ENCODE data around the gene UGT1A8. TPM values are rescaled to one million over a fixed set of nuclear protein-coding genes. Genes with fewer than 3 reads are reported as not detected.

UGT1A8 gene
- total RNA-seq, 1 donor from 2014 or later: not detected

DNA sequence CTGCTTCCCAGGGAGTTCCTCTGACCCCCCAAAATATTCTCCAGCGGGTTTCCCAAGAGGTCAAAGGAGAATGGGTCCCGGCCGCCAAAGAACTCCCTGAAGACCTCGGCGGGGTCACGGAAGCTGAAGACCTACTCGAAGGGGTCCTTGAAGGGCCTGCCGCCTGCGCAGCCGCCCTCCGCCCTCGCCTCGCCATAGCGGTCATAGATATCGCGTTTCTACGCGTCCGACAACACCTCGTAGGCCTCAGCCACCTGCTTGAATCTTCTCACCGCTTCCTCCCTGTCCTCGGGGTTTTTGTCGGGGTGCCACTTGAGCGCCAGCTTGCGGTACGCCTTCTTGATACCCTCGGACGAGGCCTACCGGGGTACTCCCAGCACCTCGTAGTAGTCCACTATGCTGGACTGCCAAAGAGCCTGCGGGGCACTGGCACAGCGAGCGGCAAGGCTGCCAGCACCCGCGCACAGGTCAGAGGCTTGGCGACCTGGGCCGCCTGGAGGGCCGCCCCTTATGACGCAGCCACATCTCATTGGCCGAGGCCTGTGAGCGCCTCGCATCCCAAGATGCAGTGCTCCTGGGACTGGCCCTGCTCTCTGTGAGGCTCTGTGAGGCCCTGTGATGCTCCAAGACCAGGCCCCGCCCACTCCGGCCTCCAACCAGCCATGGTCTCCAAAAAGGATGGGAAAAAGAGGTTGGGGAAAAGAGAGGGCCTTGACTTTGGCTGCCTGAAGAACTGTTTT, 137.6 kb downstream of the UGT1A8 start:
- H3K4me1 ChIP-seq: no peaks in the 10 kb centered on the region
- H3K4me3 ChIP-seq: no peak overlapping the region
- intact Hi-C loops (cut with DNase I): no loop called here
- no peak overlapping the region for H3K27ac ChIP-seq
- H3K9me3 ChIP-seq: no peaks in the 10 kb centered on the region
- no peaks in the 10 kb centered on the region for H3K27me3 ChIP-seq
- no peak for DNase-seq (ENCODE audit: low spot score in 2 of 2)
- TF ChIP-seq, protein P1, sequence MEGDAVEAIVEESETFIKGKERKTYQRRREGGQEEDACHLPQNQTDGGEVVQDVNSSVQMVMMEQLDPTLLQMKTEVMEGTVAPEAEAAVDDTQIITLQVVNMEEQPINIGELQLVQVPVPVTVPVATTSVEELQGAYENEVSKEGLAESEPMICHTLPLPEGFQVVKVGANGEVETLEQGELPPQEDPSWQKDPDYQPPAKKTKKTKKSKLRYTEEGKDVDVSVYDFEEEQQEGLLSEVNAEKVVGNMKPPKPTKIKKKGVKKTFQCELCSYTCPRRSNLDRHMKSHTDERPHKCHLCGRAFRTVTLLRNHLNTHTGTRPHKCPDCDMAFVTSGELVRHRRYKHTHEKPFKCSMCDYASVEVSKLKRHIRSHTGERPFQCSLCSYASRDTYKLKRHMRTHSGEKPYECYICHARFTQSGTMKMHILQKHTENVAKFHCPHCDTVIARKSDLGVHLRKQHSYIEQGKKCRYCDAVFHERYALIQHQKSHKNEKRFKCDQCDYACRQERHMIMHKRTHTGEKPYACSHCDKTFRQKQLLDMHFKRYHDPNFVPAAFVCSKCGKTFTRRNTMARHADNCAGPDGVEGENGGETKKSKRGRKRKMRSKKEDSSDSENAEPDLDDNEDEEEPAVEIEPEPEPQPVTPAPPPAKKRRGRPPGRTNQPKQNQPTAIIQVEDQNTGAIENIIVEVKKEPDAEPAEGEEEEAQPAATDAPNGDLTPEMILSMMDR (IDR thresholded peaks at IDR 0.05): no peak
- no peaks in the 10 kb centered on the region for H3K36me3 ChIP-seq

DNA sequence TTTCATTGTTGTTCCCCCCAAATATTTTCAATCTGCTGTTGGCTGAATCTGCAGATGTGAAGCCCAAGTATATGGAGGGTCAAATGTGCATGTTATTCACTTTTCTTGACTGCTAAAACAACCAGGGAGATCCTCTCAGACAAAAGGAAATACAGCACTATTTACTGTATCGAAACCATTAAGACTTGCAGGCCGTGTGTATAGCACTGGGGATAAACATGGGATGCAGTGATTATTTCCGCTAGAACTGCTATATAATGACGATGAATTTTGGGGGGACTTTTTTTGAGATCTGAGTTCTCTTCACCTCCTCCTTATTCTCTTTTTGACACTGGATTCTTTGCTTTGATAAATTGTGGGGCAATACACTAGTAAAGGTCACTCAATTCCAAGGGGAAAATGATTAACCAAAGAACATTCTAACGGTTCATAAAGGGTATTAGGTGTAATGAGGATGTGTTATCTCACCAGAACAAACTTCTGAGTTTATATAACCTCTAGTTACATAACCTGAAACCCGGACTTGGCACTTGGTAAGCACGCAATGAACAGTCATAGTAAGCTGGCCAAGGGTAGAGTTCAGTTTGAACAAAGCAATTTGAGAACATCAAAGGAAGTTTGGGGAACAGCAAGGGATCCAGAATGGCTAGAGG, 139.1 kb downstream of the UGT1A8 start:
- no peaks in the 10 kb centered on the region for H3K36me3 ChIP-seq
- no peaks in the 10 kb centered on the region for H3K9me3 ChIP-seq
- no peak overlapping the region for H3K4me3 ChIP-seq
- no peaks in the 10 kb centered on the region for H3K4me1 ChIP-seq
- intact Hi-C loops (cut with DNase I): no loop called here
- H3K27me3 ChIP-seq: no peaks in the 10 kb centered on the region
- no peak for DNase-seq (ENCODE audit: low spot score in 2 of 2)
- no peak overlapping the region for H3K27ac ChIP-seq
- TF ChIP-seq, protein P1 (IDR thresholded peaks at IDR 0.05): no peak

DNA sequence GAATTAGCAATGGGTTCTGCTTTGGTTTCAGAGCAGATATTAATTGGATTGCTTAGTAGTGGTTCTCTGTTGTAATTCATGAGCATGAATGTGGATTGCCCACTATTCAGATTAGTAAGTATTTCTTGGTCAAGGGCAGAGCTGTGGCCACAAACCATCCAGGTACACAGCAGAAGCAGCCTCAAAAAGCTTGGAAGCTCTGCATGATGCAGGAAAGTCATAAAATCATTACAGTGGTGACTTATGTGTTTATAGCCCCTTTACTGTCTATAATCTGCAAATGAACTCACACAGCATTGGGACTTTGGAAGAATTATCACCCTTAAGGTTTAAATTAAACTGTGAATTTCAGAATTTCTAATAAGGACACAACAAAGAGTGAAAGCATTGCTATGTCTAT, 140.7 kb downstream of the UGT1A8 start:
- TF ChIP-seq, protein P1 (IDR thresholded peaks at IDR 0.05): no peak
- Histone ChIP-seq H3K9me3 (no peaks in the 10 kb centered on the region), H3K27me3 (no peaks in the 10 kb centered on the region), H3K36me3 (no peaks in the 10 kb centered on the region), H3K27ac (no peak overlapping the region), H3K4me1 (no peaks in the 10 kb centered on the region), H3K4me3 (no peak overlapping the region)
- no peak for DNase-seq (ENCODE audit: low spot score in 2 of 2)
- intact Hi-C loops (cut with DNase I): no loop called here

DNA sequence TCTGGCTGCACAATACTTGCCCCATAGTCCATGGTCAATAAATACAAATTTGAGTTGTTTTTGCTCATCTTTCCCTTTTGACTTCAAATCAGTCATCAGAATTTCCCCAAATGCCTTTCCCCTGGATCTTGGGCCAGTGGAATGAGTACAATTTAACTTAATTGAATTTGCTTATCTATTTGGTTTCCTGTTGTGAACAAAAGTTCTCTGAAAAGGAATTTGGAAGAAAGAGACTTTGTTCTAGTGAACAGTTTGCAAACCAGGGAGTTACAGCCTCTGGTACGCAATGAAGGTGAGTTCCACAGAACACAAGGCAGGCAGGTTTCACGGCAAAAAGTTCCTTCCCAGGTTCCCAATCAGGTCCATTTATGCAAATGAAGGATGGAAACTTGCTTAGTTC, 141.4 kb downstream of the UGT1A8 start:
- TF ChIP-seq, protein P1 (IDR thresholded peaks at IDR 0.05): no peak
- DNase-seq (ENCODE audit: low spot score in 2 of 2): no peak
- no peaks in the 10 kb centered on the region for H3K27me3 ChIP-seq
- no peaks in the 10 kb centered on the region for H3K9me3 ChIP-seq
- H3K4me1 ChIP-seq: no peaks in the 10 kb centered on the region
- no peaks in the 10 kb centered on the region for H3K36me3 ChIP-seq
- intact Hi-C loops (cut with DNase I): no loop called here
- no peak overlapping the region for H3K27ac ChIP-seq
- no peak overlapping the region for H3K4me3 ChIP-seq

DNA sequence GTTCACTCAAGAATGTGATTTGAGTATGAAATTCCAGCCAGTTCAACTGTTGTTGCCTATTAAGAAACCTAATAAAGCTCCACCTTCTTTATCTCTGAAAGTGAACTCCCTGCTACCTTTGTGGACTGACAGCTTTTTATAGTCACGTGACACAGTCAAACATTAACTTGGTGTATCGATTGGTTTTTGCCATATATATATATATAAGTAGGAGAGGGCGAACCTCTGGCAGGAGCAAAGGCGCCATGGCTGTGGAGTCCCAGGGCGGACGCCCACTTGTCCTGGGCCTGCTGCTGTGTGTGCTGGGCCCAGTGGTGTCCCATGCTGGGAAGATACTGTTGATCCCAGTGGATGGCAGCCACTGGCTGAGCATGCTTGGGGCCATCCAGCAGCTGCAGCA, 142.6 kb downstream of the UGT1A8 start, which contains the start of gene UGT1A1:
UGT1A1 (plus strand) TSS at position 228 of the 400 bp plus-strand sequence; CDS start at position 246, 18 bp downstream.
- H3K36me3 ChIP-seq: no peaks in the 10 kb centered on the region
- DNase-seq (ENCODE audit: low spot score in 2 of 2): no peak

More for the DNA sequence above, 142.6 kb downstream of the UGT1A8 start, which contains the start of gene UGT1A1:
- TF ChIP-seq, protein P1 (IDR thresholded peaks at IDR 0.05): no peak
- Histone ChIP-seq H3K27ac (no peak within 1 kb of the TSS), H3K4me3 (no peak within 1 kb of the TSS), H3K9me3 (no peaks in the 10 kb centered on the region), H3K27me3 (no peaks in the 10 kb centered on the region), H3K4me1 (no peaks in the 10 kb centered on the region)
- intact Hi-C loops (cut with DNase I): no loop called here
